Stomach (tissue), 9 donors: ENCODE results near the gene ATP6V0B. TPM values are rescaled to one million over a fixed set of nuclear protein-coding genes. Genes with fewer than 3 reads are reported as not detected.
A peak's percentile ranks its signal among the peaks of the same experiment; 100 is the strongest.

Experiments used
- DNase-seq, 2 donors: peaks; one replicate each; pipeline versions ENCODE4 v3.0.0 to v3.0.0-alpha.2; 2013 to 2019
- H3K27ac ChIP-seq, 5 donors: fragments of 200-600 bp in 4 of 5; sonication (generic) in 4 of 5; one replicate each; pipeline ENCODE4 v1.5.1; 2013 to 2019; ENCODE audit warnings: mild to moderate bottlenecking in 1 of 5, moderate library complexity in 1 of 5
- H3K27me3 ChIP-seq, 3 donors: fragments of 200-600 bp; sonication (generic); one replicate each; pipeline ENCODE4 v1.5.1; 2017 to 2019; ENCODE audit warnings: mixed run types in 1 of 3
- H3K36me3 ChIP-seq, 4 donors: fragments of 200-600 bp; sonication (generic); 1 replicate in 3 of 4; 2 replicates in 1 of 4; pipeline ENCODE4 v1.5.1; 2016 to 2019
- H3K4me1 ChIP-seq, 4 donors: fragments of 200-600 bp; sonication (generic); one replicate each; pipeline ENCODE4 v1.5.1; 2016 to 2019
- H3K4me3 ChIP-seq, 4 donors: fragments of 200-600 bp; sonication (generic) in 3 of 4; one replicate each; pipeline ENCODE4 v1.5.1; 2016 to 2019; ENCODE audit warnings: mild to moderate bottlenecking in 1 of 4
- H3K9me3 ChIP-seq, 4 donors: fragments of 200-600 bp; sonication (generic); one replicate each; pipeline ENCODE4 v1.5.1; 2016 to 2019
- EP300 ChIP-seq: sonication (generic); formaldehyde crosslinking; IDR thresholded peaks from one replicate; pipeline ENCODE4 v1.6.1; 2017; ENCODE audit warnings: antibody characterized with exemption
- POLR2A ChIP-seq, 4 donors: fragments of 450-650 bp; IDR thresholded peaks; one replicate each; pipeline ENCODE4 v1.6.1; 2016; ENCODE audit warnings: antibody characterized with exemption in 4 of 4, control low read depth in 2 of 4, mild to moderate bottlenecking in 1 of 4, moderate library complexity in 1 of 4
- POLR2AphosphoS5 ChIP-seq, 3 donors: sonication (generic); formaldehyde crosslinking; IDR thresholded peaks; one replicate each; pipeline ENCODE4 v1.6.1; 2016; ENCODE audit warnings: antibody characterized with exemption in 3 of 3
- WGBS, 5 donors: extraction: QIAGEN DNeasy Blood & Tissue Kit in 3 of 5; methylation state at CpG; one replicate each; pipeline versions ENCODE4 v1.1.5 to v1.1.7; 2013 to 2018; 5-methylcytosine and 5-hydroxymethylcytosine counted together
- intact Hi-C: fragments of 100-400 bp; cut with DNase I; formaldehyde crosslinking; loops from one replicate; pipeline ENCODE4 v1.15.1; 2023; ENCODE audit warnings: low total_unique reads
- polyA plus RNA-seq, 3 donors: library from polyadenylated mRNA; stranded (reverse); fragments of 200-250 nt; gene quantifications; one replicate each; pipeline ENCODE4 v1.2.3, GENCODE V29; 2013
- total RNA-seq, 5 donors: library from RNA; depleted of rRNA; stranded (reverse); fragments of >200 nt; gene quantifications; one replicate each; pipeline versions ENCODE4 v1.1.0 to v1.2.3, GENCODE V29; 2014 to 2016
- TF ChIP-seq, protein P1 (sequence below), 7 experiments: fragments of 450-650 bp in 4 of 7; fragments of 200-600 bp in 3 of 7; sonication (generic) in 3 of 7; IDR thresholded peaks; one replicate each; pipeline ENCODE4 v1.5.1; 2016 to 2019; ENCODE audit warnings: antibody characterized with exemption in 7 of 7, control low read depth in 2 of 7, mild to moderate bottlenecking in 1 of 7
- donor health status: healthy with polysubstance abuse.
- donor health status: Bipolar disorder and iron deficiency.
- donor health status: healthy.

Gene ATP6V0B
- total and polyA plus RNA-seq, 8 donors = 32.1 to 188 (median 94.7) TPM

DNA sequence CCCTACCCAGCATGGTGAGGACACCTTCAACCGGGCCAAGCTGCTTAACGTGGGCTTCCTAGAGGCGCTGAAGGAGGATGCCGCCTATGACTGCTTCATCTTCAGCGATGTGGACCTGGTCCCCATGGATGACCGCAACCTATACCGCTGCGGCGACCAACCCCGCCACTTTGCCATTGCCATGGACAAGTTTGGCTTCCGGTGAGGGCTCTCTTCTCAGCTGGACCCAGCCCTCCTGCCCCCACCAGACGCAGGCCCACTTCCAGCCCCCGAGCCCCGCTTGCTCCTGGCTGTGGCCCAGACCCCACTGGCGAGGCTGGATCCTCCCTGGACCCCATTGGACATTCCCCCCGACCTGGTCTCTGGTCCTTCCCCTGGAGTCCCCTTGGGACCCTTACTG lies 10.1 kb downstream of the ATP6V0B start:
- WGBS, 5 donors = 91 to 100% (median 94%) methylated on average over 4 to 16 of the region's 16 CpGs
- intact Hi-C loops = no loop called here
- no peak for DNase-seq
- H3K4me3 ChIP-seq = no peak overlapping the region
- H3K27ac ChIP-seq = no peak overlapping the region
- H3K4me1 ChIP-seq = peaks cover 12 to 39% (median 21%) of the 10 kb centered on the region in 4 donors
- H3K36me3 ChIP-seq = peaks cover 0 to 46% (median 24%) of the 10 kb centered on the region in 4 donors
- no peaks in the 10 kb centered on the region for H3K9me3 ChIP-seq
- no peaks in the 10 kb centered on the region for H3K27me3 ChIP-seq
- TF ChIP-seq POLR2AphosphoS5 (IDR thresholded peaks at IDR 0.05) = no peak
- no peak for TF ChIP-seq EP300
- TF ChIP-seq, protein P1, sequence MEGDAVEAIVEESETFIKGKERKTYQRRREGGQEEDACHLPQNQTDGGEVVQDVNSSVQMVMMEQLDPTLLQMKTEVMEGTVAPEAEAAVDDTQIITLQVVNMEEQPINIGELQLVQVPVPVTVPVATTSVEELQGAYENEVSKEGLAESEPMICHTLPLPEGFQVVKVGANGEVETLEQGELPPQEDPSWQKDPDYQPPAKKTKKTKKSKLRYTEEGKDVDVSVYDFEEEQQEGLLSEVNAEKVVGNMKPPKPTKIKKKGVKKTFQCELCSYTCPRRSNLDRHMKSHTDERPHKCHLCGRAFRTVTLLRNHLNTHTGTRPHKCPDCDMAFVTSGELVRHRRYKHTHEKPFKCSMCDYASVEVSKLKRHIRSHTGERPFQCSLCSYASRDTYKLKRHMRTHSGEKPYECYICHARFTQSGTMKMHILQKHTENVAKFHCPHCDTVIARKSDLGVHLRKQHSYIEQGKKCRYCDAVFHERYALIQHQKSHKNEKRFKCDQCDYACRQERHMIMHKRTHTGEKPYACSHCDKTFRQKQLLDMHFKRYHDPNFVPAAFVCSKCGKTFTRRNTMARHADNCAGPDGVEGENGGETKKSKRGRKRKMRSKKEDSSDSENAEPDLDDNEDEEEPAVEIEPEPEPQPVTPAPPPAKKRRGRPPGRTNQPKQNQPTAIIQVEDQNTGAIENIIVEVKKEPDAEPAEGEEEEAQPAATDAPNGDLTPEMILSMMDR (IDR thresholded peaks at IDR 0.05) = no peak

DNA sequence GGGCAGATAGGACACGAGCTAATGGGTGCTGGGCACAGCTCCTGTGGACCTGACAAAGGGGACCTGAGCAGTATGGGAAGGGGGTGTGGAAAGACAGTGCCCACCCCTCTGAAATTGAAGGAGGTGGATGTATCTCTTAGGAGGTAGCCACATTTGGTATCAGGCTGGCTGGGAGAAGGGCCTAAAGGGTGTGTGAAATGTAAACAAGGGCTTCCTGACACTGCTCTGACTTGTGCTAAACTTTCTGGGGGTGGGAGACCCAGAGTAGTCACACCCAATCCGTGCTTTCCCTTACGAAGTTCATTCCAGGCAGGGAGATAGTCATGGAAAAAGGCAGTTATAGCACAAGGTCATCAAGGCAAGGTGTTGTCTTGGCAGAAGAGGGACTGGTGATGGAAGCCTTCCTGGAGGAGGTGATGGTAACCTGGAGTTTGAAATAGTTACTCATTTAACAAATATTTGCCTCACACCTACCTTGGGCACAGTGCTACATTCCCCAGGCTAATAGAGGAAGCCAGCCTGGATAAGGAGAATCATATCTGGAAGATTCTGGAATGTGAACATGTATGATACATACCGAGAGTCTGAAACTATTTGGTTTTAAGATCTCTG lies 11.3 kb downstream of the ATP6V0B start:
- Histone ChIP-seq H3K36me3 (peaks cover 0 to 46% (median 24%) of the 10 kb centered on the region in 4 donors), H3K4me1 (peaks cover 7 to 36% (median 17%) of the 10 kb centered on the region in 4 donors), H3K9me3 (no peaks in the 10 kb centered on the region), H3K27me3 (no peaks in the 10 kb centered on the region), H3K4me3 (no peak overlapping the region), H3K27ac (peak overlapping the region in 2 of 5 donors; percentile 6 to 65)
- no peak for DNase-seq
- WGBS, 5 donors = 47 to 74% (median 57%) methylated on average over 4 of the region's 4 CpGs
- TF ChIP-seq POLR2AphosphoS5 (IDR thresholded peaks at IDR 0.05) (no peak), EP300 (no peak), POLR2A (IDR thresholded peaks at IDR 0.05) (no peak)
- TF ChIP-seq, protein P1 (IDR thresholded peaks at IDR 0.05) = no peak
- intact Hi-C loops = no loop called here

DNA sequence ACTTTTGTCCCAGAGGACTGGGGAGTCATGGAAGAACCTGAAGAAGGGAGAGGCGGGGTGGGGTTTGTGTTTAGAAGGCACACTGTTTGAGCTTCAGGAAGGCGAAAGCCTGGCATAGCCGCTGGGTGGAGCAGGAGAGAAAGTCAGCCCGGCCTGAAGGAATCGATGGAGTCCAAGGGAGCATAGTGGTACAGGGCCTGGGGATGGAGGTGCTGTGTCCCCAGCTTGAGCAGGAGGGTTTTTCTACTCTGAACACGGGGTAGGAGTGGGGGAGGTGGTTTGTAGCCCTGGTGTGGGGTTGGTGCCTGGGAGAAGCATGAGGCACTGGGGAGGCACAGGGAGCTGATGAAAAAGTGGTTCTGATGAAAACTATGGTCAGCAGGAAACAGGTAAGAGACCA lies 12.0 kb downstream of the ATP6V0B start:
- 25 to 49% (median 38%) methylated on average over 6 of the region's 6 CpGs for WGBS, 5 donors
- intact Hi-C loops = no loop called here
- Histone ChIP-seq H3K4me3 (no peak overlapping the region), H3K4me1 (peaks cover 8 to 32% (median 16%) of the 10 kb centered on the region in 4 donors), H3K9me3 (no peaks in the 10 kb centered on the region), H3K27ac (peak overlapping the region in 3 of 5 donors; percentile 6 to 65 (median 20)), H3K36me3 (peaks cover 0 to 39% (median 24%) of the 10 kb centered on the region in 4 donors), H3K27me3 (no peaks in the 10 kb centered on the region)
- DNase-seq = peak; percentile 50 to 69
- no peak for TF ChIP-seq EP300
- TF ChIP-seq, protein P1 (IDR thresholded peaks at IDR 0.05) = peak in 1 of 7 experiments; percentile 24

DNA sequence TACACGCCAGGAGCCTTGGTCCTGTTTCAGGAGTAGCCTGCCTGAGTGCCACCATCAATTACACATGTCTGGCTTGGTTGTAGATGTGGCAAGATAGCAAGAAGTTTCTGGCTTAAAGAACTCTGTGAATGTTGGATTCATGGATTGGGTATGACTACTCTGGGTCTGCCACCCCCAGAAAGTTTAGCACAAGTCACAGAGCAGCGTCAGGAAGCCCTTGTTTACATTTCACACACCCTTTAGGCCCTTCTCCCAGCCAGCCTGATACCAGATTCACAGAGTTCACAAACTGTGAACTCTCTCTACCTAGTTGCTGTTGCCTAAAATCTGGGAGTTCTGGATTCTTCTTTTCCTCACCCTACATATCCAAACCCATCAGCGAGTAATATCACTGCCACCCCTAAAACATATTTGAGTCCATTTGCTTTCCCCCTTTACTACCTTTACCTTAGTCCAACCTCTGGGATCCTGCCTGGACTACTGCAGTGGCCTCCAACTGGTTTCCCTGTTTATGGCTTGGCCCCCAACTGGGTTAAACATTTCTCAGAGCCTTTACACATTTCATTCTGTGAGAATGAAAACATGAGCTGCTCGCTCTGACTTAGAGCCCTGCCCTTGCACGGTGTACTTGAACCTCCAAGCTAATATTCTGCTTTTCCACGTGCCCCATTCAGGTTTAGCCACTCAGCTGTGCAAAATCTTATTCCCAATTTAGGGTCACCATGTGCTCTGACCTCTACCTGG lies 12.6 kb downstream of the ATP6V0B start:
- H3K36me3 ChIP-seq = peaks cover 0 to 35% (median 24%) of the 10 kb centered on the region in 4 donors
- 57 to 71% (median 57%) methylated on average over 6 of the region's 6 CpGs for WGBS, 5 donors
- no peak for DNase-seq
- intact Hi-C loops = no loop called here
- H3K9me3 ChIP-seq = no peaks in the 10 kb centered on the region
- H3K27me3 ChIP-seq = no peaks in the 10 kb centered on the region
- H3K4me3 ChIP-seq = no peak overlapping the region
- TF ChIP-seq, protein P1 (IDR thresholded peaks at IDR 0.05) = no peak
- H3K27ac ChIP-seq = peak overlapping the region in 3 of 5 donors; percentile 6 to 65 (median 10)
- peaks cover 13 to 37% (median 21%) of the 10 kb centered on the region in 4 donors for H3K4me1 ChIP-seq
